ENCODE results near the gene MDH2.

Gene MDH2

DNA sequence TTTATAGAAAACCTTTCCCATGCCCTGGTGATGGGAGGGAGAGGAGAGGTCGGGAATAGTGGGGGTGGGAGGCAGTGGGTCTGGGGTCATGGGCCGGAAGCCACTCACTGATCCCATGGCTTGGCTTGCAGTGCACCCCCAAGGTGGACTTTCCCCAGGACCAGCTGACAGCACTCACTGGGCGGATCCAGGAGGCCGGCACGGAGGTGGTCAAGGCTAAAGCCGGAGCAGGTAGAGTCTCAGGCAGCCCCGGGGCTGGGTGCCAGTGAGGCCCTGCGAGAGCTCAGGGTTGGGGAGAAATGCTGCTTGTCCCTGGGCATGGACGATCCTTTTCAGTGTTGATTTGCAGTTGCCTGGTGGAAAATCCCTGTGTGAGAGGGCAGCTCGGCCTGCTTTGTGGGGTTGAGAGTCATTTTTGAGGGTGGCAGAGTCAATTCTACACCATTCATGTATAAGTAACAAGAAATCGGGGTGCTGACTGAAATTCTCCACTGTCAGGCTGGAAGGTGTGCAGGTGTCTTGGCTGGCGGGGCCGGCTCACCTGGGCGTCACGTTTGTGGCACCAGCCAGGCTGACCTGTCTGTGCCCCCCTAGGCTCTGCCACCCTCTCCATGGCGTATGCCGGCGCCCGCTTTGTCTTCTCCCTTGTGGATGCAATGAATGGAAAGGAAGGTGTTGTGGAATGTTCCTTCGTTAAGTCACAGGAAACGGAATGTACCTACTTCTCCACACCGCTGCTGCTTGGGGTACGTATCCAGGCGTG is 16.5 kb downstream of the MDH2 start:
- H3K4me1 ChIP-seq (ENCODE audit: control insufficient read depth, low read length) = no peaks in the 10 kb centered on the region
- H3K27me3 ChIP-seq (ENCODE audit: control insufficient read depth, low read length) = no peaks in the 10 kb centered on the region
- peaks cover 7% of the 10 kb centered on the region for H4K20me1 ChIP-seq (ENCODE audit: control insufficient read depth, insufficient read depth, low read depth, low read length)
- H3K79me2 ChIP-seq (ENCODE audit: control insufficient read depth, low read length) = no peaks in the 10 kb centered on the region
- no peak overlapping the region for H3K4me2 ChIP-seq (ENCODE audit: low read length)
- peaks cover 7% of the 10 kb centered on the region for H3F3A ChIP-seq (ENCODE audit: control insufficient read depth, insufficient read depth)
- H3K27ac ChIP-seq (ENCODE audit: low read depth, low read length) = no peak overlapping the region
- H3K9me3 ChIP-seq (ENCODE audit: control insufficient read depth, insufficient read depth, low read length) = no peaks in the 10 kb centered on the region
- no peaks in the 10 kb centered on the region for H3K9me2 ChIP-seq (replicated peaks; ENCODE audit: control insufficient read depth, low read length)
- H3K36me3 ChIP-seq (ENCODE audit: control insufficient read depth, low read length) = peaks cover 82% of the 10 kb centered on the region
- TF ChIP-seq EZH2phosphoT487 (IDR thresholded peaks at IDR 0.05; ENCODE audit: borderline replicate concordance, low read length) = no peak
- TF ChIP-seq, protein P1, sequence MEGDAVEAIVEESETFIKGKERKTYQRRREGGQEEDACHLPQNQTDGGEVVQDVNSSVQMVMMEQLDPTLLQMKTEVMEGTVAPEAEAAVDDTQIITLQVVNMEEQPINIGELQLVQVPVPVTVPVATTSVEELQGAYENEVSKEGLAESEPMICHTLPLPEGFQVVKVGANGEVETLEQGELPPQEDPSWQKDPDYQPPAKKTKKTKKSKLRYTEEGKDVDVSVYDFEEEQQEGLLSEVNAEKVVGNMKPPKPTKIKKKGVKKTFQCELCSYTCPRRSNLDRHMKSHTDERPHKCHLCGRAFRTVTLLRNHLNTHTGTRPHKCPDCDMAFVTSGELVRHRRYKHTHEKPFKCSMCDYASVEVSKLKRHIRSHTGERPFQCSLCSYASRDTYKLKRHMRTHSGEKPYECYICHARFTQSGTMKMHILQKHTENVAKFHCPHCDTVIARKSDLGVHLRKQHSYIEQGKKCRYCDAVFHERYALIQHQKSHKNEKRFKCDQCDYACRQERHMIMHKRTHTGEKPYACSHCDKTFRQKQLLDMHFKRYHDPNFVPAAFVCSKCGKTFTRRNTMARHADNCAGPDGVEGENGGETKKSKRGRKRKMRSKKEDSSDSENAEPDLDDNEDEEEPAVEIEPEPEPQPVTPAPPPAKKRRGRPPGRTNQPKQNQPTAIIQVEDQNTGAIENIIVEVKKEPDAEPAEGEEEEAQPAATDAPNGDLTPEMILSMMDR (IDR thresholded peaks at IDR 0.05; ENCODE audit: low read depth, low read length, poor library complexity, severe bottlenecking) = no peak
- H3K4me3 ChIP-seq (ENCODE audit: low read length) = no peak overlapping the region

DNA sequence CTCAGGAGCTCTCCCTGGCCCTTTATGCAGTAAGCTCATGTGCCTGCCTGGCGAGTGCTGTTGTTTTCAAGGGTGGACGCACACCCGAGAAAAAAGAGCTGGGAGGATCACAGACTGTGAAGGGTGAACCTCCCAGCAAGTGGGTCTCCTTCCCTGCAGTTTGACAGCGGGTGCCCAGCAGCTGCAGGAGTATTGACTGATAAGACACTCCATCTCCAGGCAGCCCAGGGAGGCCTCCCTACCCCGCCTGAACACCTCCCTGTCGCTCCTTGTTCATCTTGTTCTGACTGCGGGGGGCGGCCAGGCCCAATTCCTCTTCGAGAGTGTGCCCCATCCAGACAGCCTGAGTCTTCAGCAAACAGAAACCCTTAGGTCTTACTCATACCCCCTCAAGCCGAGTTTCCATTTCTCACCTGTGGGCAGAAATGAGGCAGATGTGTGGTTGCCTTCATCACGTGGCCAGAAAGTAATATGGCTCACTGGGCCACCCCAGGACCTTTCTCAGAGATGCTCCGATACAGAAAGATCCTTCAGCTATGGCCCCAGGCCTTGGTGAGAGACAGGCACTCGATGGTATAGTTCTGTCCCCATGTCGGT is 17.2 kb downstream of the MDH2 start:
- peaks cover 7% of the 10 kb centered on the region for H3F3A ChIP-seq (ENCODE audit: control insufficient read depth, insufficient read depth)
- peaks cover under 1% of the 10 kb centered on the region for H3K4me1 ChIP-seq (ENCODE audit: control insufficient read depth, low read length)
- H3K79me2 ChIP-seq (ENCODE audit: control insufficient read depth, low read length) = no peaks in the 10 kb centered on the region
- H3K9me2 ChIP-seq (replicated peaks; ENCODE audit: control insufficient read depth, low read length) = no peaks in the 10 kb centered on the region
- TF ChIP-seq EZH2phosphoT487 (IDR thresholded peaks at IDR 0.05; ENCODE audit: borderline replicate concordance, low read length) = no peak
- TF ChIP-seq, protein P1 (IDR thresholded peaks at IDR 0.05; ENCODE audit: low read depth, low read length, poor library complexity, severe bottlenecking) = no peak
- no peaks in the 10 kb centered on the region for H3K27me3 ChIP-seq (ENCODE audit: control insufficient read depth, low read length)
- H3K27ac ChIP-seq (ENCODE audit: low read depth, low read length) = no peak overlapping the region
- H3K36me3 ChIP-seq (ENCODE audit: control insufficient read depth, low read length) = peaks cover 75% of the 10 kb centered on the region
- no peak overlapping the region for H3K4me3 ChIP-seq (ENCODE audit: low read length)
- peaks cover 7% of the 10 kb centered on the region for H4K20me1 ChIP-seq (ENCODE audit: control insufficient read depth, insufficient read depth, low read depth, low read length)
- H3K9me3 ChIP-seq (ENCODE audit: control insufficient read depth, insufficient read depth, low read length) = no peaks in the 10 kb centered on the region
- no peak overlapping the region for H3K4me2 ChIP-seq (ENCODE audit: low read length)

DNA sequence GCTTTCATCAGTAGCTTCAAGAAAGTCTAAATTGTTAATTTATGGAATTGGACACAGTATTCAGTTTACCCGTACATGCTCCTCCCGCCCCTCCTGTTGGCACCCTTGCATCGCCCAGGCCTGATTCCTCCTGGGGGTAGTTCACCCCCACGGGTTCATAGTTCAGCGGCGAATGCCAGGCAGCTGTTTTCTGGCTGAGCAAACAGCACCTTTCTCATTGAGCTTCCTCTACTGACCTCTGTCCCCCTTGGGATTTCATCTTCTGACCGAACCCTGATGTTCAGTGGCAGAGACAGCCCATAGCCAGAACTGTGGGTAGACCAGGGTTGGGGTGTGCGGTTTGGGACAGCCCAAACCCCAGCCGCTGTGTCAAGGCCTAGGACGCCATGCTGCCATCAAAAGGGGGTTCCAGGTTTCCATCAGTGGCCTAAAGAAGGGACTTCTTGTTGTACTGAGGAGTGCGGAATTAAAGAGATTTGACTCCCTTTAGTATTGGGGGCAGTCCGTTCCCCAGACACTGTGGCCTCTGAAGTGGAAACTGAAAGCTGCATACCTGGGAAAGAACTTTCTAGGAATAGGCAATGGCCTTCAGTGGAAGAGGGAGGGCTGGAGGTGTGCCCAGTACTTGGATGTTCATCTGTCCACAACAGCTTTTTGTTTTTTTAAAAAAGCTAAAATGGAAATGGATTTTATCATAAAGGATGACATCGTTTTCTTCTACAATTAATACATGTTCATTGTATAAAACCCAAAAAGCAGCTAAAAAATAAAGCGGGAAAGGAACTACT is 19.0 kb downstream of the MDH2 start:
- TF ChIP-seq EZH2phosphoT487 (IDR thresholded peaks at IDR 0.05; ENCODE audit: borderline replicate concordance, low read length) = no peak
- TF ChIP-seq, protein P1 (IDR thresholded peaks at IDR 0.05; ENCODE audit: low read depth, low read length, poor library complexity, severe bottlenecking) = no peak
- Histone ChIP-seq H3K4me3 (ENCODE audit: low read length) (no peak overlapping the region), H3K27ac (ENCODE audit: low read depth, low read length) (no peak overlapping the region), H4K20me1 (ENCODE audit: control insufficient read depth, insufficient read depth, low read depth, low read length) (peaks cover 7% of the 10 kb centered on the region), H3K36me3 (ENCODE audit: control insufficient read depth, low read length) (peaks cover 57% of the 10 kb centered on the region), H3K4me2 (ENCODE audit: low read length) (no peak overlapping the region), H3K9me3 (ENCODE audit: control insufficient read depth, insufficient read depth, low read length) (no peaks in the 10 kb centered on the region), H3K79me2 (ENCODE audit: control insufficient read depth, low read length) (no peaks in the 10 kb centered on the region), H3F3A (ENCODE audit: control insufficient read depth, insufficient read depth) (peaks cover 7% of the 10 kb centered on the region), H3K27me3 (ENCODE audit: control insufficient read depth, low read length) (no peaks in the 10 kb centered on the region), H3K9me2 (replicated peaks; ENCODE audit: control insufficient read depth, low read length) (no peaks in the 10 kb centered on the region), H3K4me1 (ENCODE audit: control insufficient read depth, low read length) (peaks cover 8% of the 10 kb centered on the region)

Measured in DOHH2 (cell line).